ENCODE measurements around the gene CDH4. TPM values are rescaled to one million over a fixed set of nuclear protein-coding genes. Genes with fewer than 3 reads are reported as not detected.

CDH4 gene
- total RNA-seq, 4 donors from 2014 or later = not detected

DNA sequence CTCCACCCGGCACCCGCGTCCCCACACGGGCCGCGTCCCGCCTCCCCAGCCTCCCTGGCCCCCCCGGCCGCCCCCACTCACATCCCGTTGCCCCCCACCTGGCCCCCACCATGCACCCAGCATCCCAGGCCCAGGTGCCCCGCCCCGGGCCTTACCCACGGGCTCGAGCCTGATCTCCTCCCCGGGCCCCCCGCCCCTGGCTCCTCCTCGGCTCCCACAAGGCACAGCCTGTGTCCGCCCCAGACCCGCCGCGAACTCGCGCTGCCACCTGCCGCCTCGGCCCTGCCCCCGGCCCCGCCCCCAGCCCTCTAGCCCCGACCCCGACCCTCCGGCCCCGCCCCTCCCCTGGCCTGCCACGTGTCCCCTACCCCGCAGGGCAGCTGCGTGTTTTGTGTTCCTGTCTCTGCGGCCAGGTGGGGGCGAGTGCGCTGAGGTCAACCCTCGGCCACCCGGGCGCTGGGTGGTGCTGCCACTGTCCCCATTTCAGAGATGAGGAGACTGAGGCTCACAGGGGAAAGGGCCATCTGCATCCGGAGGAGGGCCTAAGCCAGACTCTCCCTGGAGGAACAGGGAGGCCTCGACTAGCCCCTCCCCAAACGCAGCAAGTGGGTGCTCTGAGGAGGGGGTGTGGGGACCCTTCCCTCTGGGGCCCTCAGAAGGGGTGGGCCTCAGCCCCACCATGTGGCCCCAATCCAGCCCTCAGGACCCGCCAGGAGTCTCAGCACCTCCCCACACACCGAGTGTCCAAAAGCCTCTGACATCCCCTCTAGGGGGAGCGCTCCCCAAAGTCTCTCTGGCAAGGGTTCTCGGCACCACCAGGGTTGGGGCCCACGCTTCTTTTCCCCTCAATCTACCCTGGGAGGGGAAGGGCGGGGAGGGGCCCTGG lies 713.8 kb downstream of the CDH4 start:
- H3K9me3 ChIP-seq = no peaks in the 10 kb centered on the region
- intact Hi-C loops (cut with DNase I; ENCODE audit: low total_unique reads) = no loop called here
- H3K4me3 ChIP-seq = no peak overlapping the region
- no peaks in the 10 kb centered on the region for H3K36me3 ChIP-seq
- 20% methylated on average over 27 of the region's 49 CpGs; no CpG with 5 or more reads in 1 of the 2 donors for WGBS, 2 donors (ENCODE audit: low coverage in 1 of 2)
- in situ Hi-C loops (cut with MboI; ENCODE audit: low pct_ligation_motif_present in 1 of 4, low pct_unique_long_range_greater_than_20kb in 1 of 4, low sequenced_read_pairs in 3 of 4) = no loop called here
- DNase-seq = no peak
- no peaks in the 10 kb centered on the region for H3K4me1 ChIP-seq
- peaks cover 31% of the 10 kb centered on the region for H3K27me3 ChIP-seq
- TF ChIP-seq POLR2A (IDR thresholded peaks at IDR 0.05) (no peak), POLR2AphosphoS5 (IDR thresholded peaks at IDR 0.05) (no peak), EP300 (IDR thresholded peaks at IDR 0.05; ENCODE audit: low read depth) (no peak)
- TF ChIP-seq, protein P1, sequence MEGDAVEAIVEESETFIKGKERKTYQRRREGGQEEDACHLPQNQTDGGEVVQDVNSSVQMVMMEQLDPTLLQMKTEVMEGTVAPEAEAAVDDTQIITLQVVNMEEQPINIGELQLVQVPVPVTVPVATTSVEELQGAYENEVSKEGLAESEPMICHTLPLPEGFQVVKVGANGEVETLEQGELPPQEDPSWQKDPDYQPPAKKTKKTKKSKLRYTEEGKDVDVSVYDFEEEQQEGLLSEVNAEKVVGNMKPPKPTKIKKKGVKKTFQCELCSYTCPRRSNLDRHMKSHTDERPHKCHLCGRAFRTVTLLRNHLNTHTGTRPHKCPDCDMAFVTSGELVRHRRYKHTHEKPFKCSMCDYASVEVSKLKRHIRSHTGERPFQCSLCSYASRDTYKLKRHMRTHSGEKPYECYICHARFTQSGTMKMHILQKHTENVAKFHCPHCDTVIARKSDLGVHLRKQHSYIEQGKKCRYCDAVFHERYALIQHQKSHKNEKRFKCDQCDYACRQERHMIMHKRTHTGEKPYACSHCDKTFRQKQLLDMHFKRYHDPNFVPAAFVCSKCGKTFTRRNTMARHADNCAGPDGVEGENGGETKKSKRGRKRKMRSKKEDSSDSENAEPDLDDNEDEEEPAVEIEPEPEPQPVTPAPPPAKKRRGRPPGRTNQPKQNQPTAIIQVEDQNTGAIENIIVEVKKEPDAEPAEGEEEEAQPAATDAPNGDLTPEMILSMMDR (IDR thresholded peaks at IDR 0.05) = no peak
- no peak overlapping the region for H3K27ac ChIP-seq

DNA sequence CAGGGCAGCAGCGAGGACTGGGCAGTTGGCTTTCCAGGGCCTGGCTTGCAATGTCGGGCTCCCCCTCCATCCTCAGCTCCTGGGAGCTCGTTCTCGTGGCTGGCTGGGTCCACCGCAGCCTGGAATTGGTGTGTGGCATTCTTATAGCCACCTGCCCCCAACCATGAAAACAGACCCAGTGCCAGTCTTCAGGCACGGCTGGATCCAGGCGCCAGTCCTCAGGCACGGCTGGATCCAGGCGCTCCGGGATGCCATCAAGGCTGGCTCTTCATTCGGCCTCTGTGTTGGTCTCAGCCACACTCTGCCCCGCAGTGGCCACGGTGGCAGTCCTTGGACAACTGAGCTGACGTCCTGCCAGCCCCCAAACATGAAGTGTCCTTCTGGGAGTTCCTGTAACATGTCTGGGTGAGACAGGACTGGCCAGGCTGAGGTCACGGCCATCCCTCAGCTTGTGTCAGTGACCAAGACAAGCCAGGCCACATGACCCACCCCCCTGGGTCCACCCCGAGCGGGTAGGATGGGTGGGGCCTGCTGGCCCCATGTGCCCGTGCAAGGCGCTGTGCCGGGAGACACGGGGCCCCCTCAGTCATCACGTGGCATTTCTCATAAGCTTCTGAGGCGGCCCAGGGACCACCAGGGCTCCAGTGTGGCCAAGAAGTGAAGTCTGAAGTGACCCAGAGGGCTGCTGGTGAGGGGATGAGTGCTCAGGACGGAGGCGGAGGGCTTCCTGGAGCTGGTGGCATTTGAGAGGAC lies 714.6 kb downstream of the CDH4 start:
- no peaks in the 10 kb centered on the region for H3K4me1 ChIP-seq
- TF ChIP-seq, protein P1 (IDR thresholded peaks at IDR 0.05) = no peak
- TF ChIP-seq EP300 (IDR thresholded peaks at IDR 0.05; ENCODE audit: low read depth) (no peak), POLR2A (IDR thresholded peaks at IDR 0.05) (no peak), POLR2AphosphoS5 (IDR thresholded peaks at IDR 0.05) (no peak)
- H3K27ac ChIP-seq = no peak overlapping the region
- 80% methylated on average over 23 of the region's 25 CpGs; no CpG with 5 or more reads in 1 of the 2 donors for WGBS, 2 donors (ENCODE audit: low coverage in 1 of 2)
- H3K36me3 ChIP-seq = no peaks in the 10 kb centered on the region
- intact Hi-C loops (cut with DNase I; ENCODE audit: low total_unique reads) (no loop called here), in situ Hi-C loops (cut with MboI; ENCODE audit: low pct_ligation_motif_present in 1 of 4, low pct_unique_long_range_greater_than_20kb in 1 of 4, low sequenced_read_pairs in 3 of 4) (no loop called here)
- DNase-seq = no peak
- no peaks in the 10 kb centered on the region for H3K9me3 ChIP-seq
- H3K27me3 ChIP-seq = peaks cover 31% of the 10 kb centered on the region
- H3K4me3 ChIP-seq = no peak overlapping the region

DNA sequence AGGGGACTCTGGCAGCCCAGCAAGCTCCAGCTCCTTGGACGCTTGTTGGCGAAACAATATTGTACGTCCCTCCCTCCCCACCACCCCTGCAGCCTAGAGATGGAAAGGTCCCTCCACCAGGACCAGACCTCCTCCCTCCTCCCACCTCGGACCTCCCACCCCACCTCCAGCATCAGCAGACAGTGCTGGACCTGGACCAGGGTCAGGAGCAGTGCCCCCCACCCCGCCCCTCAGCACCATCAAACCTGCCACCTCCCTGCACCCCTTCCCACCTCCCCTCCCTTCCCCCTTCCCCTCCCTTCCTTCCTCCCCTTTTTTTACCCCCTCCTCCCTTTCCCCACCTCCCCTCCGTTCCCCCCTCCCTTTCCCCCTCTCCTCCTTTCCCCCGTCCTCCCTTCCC lies 715.2 kb downstream of the CDH4 start:
- no peaks in the 10 kb centered on the region for H3K9me3 ChIP-seq
- 55 to 67% methylated on average over 3 to 6 of the region's 7 CpGs for WGBS, 2 donors (ENCODE audit: low coverage in 1 of 2)
- peaks cover 0 to 5% (median 0%) of the 10 kb centered on the region in 4 donors for H3K36me3 ChIP-seq
- TF ChIP-seq EP300 (IDR thresholded peaks at IDR 0.05; ENCODE audit: low read depth) (no peak), POLR2AphosphoS5 (IDR thresholded peaks at IDR 0.05) (no peak), POLR2A (IDR thresholded peaks at IDR 0.05) (no peak)
- TF ChIP-seq, protein P1 (IDR thresholded peaks at IDR 0.05) = no peak
- intact Hi-C loops (cut with DNase I; ENCODE audit: low total_unique reads) (no loop called here), in situ Hi-C loops (cut with MboI; ENCODE audit: low pct_ligation_motif_present in 1 of 4, low pct_unique_long_range_greater_than_20kb in 1 of 4, low sequenced_read_pairs in 3 of 4) (no loop called here)
- no peak for DNase-seq
- H3K27me3 ChIP-seq = peaks cover 31% of the 10 kb centered on the region
- H3K4me1 ChIP-seq = no peaks in the 10 kb centered on the region
- no peak overlapping the region for H3K4me3 ChIP-seq
- H3K27ac ChIP-seq = no peak overlapping the region
